CD14-positive monocyte (primary cell): ENCODE results near the gene NCBP1. TPM values are rescaled to one million over a fixed set of nuclear protein-coding genes. Genes with fewer than 3 reads are reported as not detected.

Source experiments
- DNase-seq, 3 donors: peaks; one replicate each; pipeline ENCODE4 v3.0.0-alpha.2; 2011 to 2022
- H2AFZ ChIP-seq: 2 replicates; pipeline ENCODE4 v1.6.0; 2012; ENCODE audit warnings: mild to moderate bottlenecking, low read depth, low read length, inconsistent platforms; ENCODE audit not compliant: insufficient read depth, poor library complexity, severe bottlenecking
- H3K27ac ChIP-seq, 2 donors: 1 replicate in 1 of 2; 2 replicates in 1 of 2; pipeline ENCODE4 v1.5.1; 2012 to 2013; ENCODE audit warnings: low read length in 2 of 2, control low read depth in 1 of 2, inconsistent platforms in 1 of 2, low read depth in 1 of 2, mild to moderate bottlenecking in 1 of 2
- H3K27me3 ChIP-seq, 2 donors: one replicate each; pipeline versions ENCODE4 v1.6.0 to v1.6.1; 2011 to 2013; ENCODE audit warnings: low read length in 2 of 2; ENCODE audit not compliant: control insufficient read depth in 2 of 2, insufficient read depth in 2 of 2
- H3K36me3 ChIP-seq, 2 donors: replicated peaks in 1 of 2; 1 replicate in 1 of 2; 2 replicates in 1 of 2; pipeline versions ENCODE4 v1.5.1 to v1.6.1; 2012 to 2013; ENCODE audit warnings: low read length in 2 of 2, control low read depth in 1 of 2, inconsistent platforms in 1 of 2, mild to moderate bottlenecking in 1 of 2; ENCODE audit not compliant: insufficient read depth in 2 of 2, control insufficient read depth in 1 of 2
- H3K4me1 ChIP-seq, 2 donors: 1 replicate in 1 of 2; 2 replicates in 1 of 2; pipeline versions ENCODE4 v1.5.1 to v1.6.1; 2012 to 2013; ENCODE audit warnings: low read length in 2 of 2, control low read depth in 1 of 2, inconsistent platforms in 1 of 2, mild to moderate bottlenecking in 1 of 2, moderate library complexity in 1 of 2; ENCODE audit not compliant: insufficient read depth in 2 of 2, control insufficient read depth in 1 of 2
- H3K4me2 ChIP-seq: replicated peaks from 2 replicates; pipeline ENCODE3; 2012; ENCODE audit warnings: low read length, moderate library complexity, mild to moderate bottlenecking; ENCODE audit not compliant: poor library complexity, severe bottlenecking; ENCODE audit errors: extremely low read depth
- H3K4me3 ChIP-seq, 3 experiments: fragments of 200-600 bp in 1 of 3; sonication (generic) in 1 of 3; replicated peaks in 1 of 3; 1 replicate in 2 of 3; 2 replicates in 1 of 3; pipeline ENCODE4 v1.5.1; 2011 to 2013; ENCODE audit warnings: low read length in 3 of 3, mild to moderate bottlenecking in 3 of 3, control low read depth in 2 of 3, low read depth in 2 of 3, inconsistent platforms in 1 of 3, moderate library complexity in 1 of 3
- H3K79me2 ChIP-seq: 2 replicates; pipeline ENCODE4 v1.6.0; 2012; ENCODE audit warnings: mild to moderate bottlenecking, control low read depth, inconsistent platforms, low read length, moderate library complexity; ENCODE audit not compliant: insufficient read depth
- H3K9ac ChIP-seq: 2 replicates; pipeline ENCODE4 v1.6.0; 2017; ENCODE audit warnings: low read length, mild to moderate bottlenecking; ENCODE audit not compliant: insufficient read depth, poor library complexity, severe bottlenecking
- H3K9me3 ChIP-seq, 2 donors: replicated peaks in 1 of 2; 1 replicate in 1 of 2; 2 replicates in 1 of 2; pipeline versions ENCODE4 v1.5.1 to v1.6.1; 2012 to 2013; ENCODE audit warnings: low read length in 2 of 2, control low read depth in 1 of 2; ENCODE audit not compliant: control insufficient read depth in 1 of 2, insufficient read depth in 1 of 2
- H4K20me1 ChIP-seq: 2 replicates; pipeline ENCODE4 v1.6.0; 2012; ENCODE audit warnings: mild to moderate bottlenecking, low read length, control low read depth, moderate library complexity; ENCODE audit not compliant: insufficient read depth
- H3K27ac Mint-ChIP-seq, 7 donors: one replicate each; pipeline ENCODE4 v1.8.0; 2020; ENCODE audit warnings: mild to moderate bottlenecking in 7 of 7, mixed read lengths in 7 of 7, moderate library complexity in 6 of 7, inconsistent platforms in 2 of 7
- H3K27me3 Mint-ChIP-seq, 3 donors: one replicate each; pipeline ENCODE4 v1.8.0; 2021 to 2022; ENCODE audit warnings: low read depth in 3 of 3, mild to moderate bottlenecking in 3 of 3, mixed read lengths in 3 of 3, moderate library complexity in 3 of 3, inconsistent platforms in 1 of 3
- H3K36me3 Mint-ChIP-seq, 2 donors: one replicate each; pipeline ENCODE4 v1.8.0; 2020; ENCODE audit warnings: mixed read lengths in 2 of 2, inconsistent platforms in 1 of 2, mild to moderate bottlenecking in 1 of 2
- H3K4me1 Mint-ChIP-seq: one replicate; pipeline ENCODE4 v1.8.0; 2020; ENCODE audit warnings: mild to moderate bottlenecking, mixed read lengths
- H3K4me3 Mint-ChIP-seq, 2 donors: one replicate each; pipeline ENCODE4 v1.8.0; 2020; ENCODE audit warnings: mild to moderate bottlenecking in 2 of 2, mixed read lengths in 2 of 2, moderate library complexity in 1 of 2
- H3K9me3 Mint-ChIP-seq, 7 donors: one replicate each; pipeline ENCODE4 v1.8.0; 2020 to 2022; ENCODE audit warnings: mixed read lengths in 7 of 7, mild to moderate bottlenecking in 6 of 7, moderate library complexity in 6 of 7, inconsistent platforms in 2 of 7
- WGBS: methylation state at CpG from one replicate; pipeline ENCODE4 v1.1.5; 2013; ENCODE audit warnings: missing lambda C conversion rate; ENCODE audit not compliant: insufficient coverage; 5-methylcytosine and 5-hydroxymethylcytosine counted together
- intact Hi-C, 2 donors: fragments of 100-400 bp; cut with micrococcal nuclease; formaldehyde crosslinking; loops; one replicate each; pipeline versions ENCODE4 v1.15.0 to v1.15.1; 2023
- polyA plus RNA-seq, 3 donors: library from polyadenylated mRNA; depleted of rRNA in 1 of 3; unstranded in 2 of 3; stranded (reverse) in 1 of 3; fragments of 300-500 nt in 2 of 3; fragments of >200 nt in 1 of 3; fragmentation: Illumina TruSeq in 2 of 3; gene quantifications; 1 replicate in 2 of 3; 2 replicates in 1 of 3; pipeline ENCODE4 v1.2.3, GENCODE V29; 2012 to 2021
- TF ChIP-seq, protein P1 (sequence below): fragments of 200-600 bp; IDR thresholded peaks from one replicate; pipeline ENCODE4 v1.8.0; 2022; ENCODE audit warnings: antibody characterized with exemption, mild to moderate bottlenecking

NCBP1 gene
- polyA plus RNA-seq, 3 donors: 8.9 to 15.8 (median 11.1) TPM

- Histone ChIP-seq H3K4me3 (no peak overlapping the region), H3K27ac (no peak overlapping the region), H3K36me3 (peaks cover 89 to 98% of the 10 kb centered on the region in 2 donors), H3K4me2 (no peak overlapping the region), H3K27me3 (no peaks in the 10 kb centered on the region), H4K20me1 (peaks cover 5% of the 10 kb centered on the region), H3K4me1 (no peaks in the 10 kb centered on the region), H3K9me3 (no peaks in the 10 kb centered on the region), H3K9ac (no peak overlapping the region), H2AFZ (no peak overlapping the region), H3K79me2 (peaks cover 17% of the 10 kb centered on the region)
- no peak for DNase-seq
- no peaks in the 10 kb centered on the region for H3K9me3 Mint-ChIP-seq
- TF ChIP-seq, protein P1, sequence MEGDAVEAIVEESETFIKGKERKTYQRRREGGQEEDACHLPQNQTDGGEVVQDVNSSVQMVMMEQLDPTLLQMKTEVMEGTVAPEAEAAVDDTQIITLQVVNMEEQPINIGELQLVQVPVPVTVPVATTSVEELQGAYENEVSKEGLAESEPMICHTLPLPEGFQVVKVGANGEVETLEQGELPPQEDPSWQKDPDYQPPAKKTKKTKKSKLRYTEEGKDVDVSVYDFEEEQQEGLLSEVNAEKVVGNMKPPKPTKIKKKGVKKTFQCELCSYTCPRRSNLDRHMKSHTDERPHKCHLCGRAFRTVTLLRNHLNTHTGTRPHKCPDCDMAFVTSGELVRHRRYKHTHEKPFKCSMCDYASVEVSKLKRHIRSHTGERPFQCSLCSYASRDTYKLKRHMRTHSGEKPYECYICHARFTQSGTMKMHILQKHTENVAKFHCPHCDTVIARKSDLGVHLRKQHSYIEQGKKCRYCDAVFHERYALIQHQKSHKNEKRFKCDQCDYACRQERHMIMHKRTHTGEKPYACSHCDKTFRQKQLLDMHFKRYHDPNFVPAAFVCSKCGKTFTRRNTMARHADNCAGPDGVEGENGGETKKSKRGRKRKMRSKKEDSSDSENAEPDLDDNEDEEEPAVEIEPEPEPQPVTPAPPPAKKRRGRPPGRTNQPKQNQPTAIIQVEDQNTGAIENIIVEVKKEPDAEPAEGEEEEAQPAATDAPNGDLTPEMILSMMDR: no peak
- intact Hi-C loops: no loop called here
- H3K36me3 Mint-ChIP-seq: peaks cover 72 to 75% of the 10 kb centered on the region in 2 donors
- H3K27me3 Mint-ChIP-seq: no peaks in the 10 kb centered on the region
- no peak overlapping the region for H3K27ac Mint-ChIP-seq
- H3K4me1 Mint-ChIP-seq: no peaks in the 10 kb centered on the region
- no peak overlapping the region for H3K4me3 Mint-ChIP-seq
These were observed 12.1 kb downstream of the NCBP1 start for GRCh38 chr9:97645720-97646119.

GRCh38 chr9:97647996-97648395 lies 14.4 kb downstream of the NCBP1 start:
- no peak overlapping the region for H3K9ac ChIP-seq
- intact Hi-C loops: no loop called here
- no peak overlapping the region for H3K4me3 ChIP-seq
- peaks cover 7% of the 10 kb centered on the region for H3K79me2 ChIP-seq
- no peak overlapping the region for H3K27ac ChIP-seq
- no peak overlapping the region for H2AFZ ChIP-seq
- peaks cover 90 to 99% of the 10 kb centered on the region in 2 donors for H3K36me3 ChIP-seq
- no peaks in the 10 kb centered on the region for H3K27me3 Mint-ChIP-seq
- no peaks in the 10 kb centered on the region for H3K9me3 Mint-ChIP-seq
- no peaks in the 10 kb centered on the region for H3K4me1 ChIP-seq
- no peak overlapping the region for H3K4me3 Mint-ChIP-seq
- TF ChIP-seq, protein P1: no peak
- peak overlapping the region in 2 of 7 donors; percentile 1 to 48 for H3K27ac Mint-ChIP-seq
- H3K9me3 ChIP-seq: no peaks in the 10 kb centered on the region
- no peaks in the 10 kb centered on the region for H3K4me1 Mint-ChIP-seq
- no peak for DNase-seq
- no peaks in the 10 kb centered on the region for H3K27me3 ChIP-seq
- peaks cover 68 to 83% of the 10 kb centered on the region in 2 donors for H3K36me3 Mint-ChIP-seq
- no peaks in the 10 kb centered on the region for H4K20me1 ChIP-seq
- WGBS: 100% methylated on average over 2 of the region's 5 CpGs
- H3K4me2 ChIP-seq: no peak overlapping the region
